RKO (cell line): ENCODE measurements around the gene KCNIP3.
A peak's percentile ranks its signal among the peaks of the same experiment; 100 is the strongest.

ENCODE experiments used
- DNase-seq: peaks from one replicate; pipeline ENCODE4 v3.0.0-alpha.2; 2016; ENCODE audit warnings: low spot score

The KCNIP3 gene

GRCh38 chr2:95314964-95315611, 17.9 kb downstream of the KCNIP3 start:
- peak; percentile 50 for DNase-seq

- no peak for DNase-seq
These were observed 18.8 kb downstream of the KCNIP3 start for GRCh38 chr2:95315801-95316411.

- DNase-seq = no peak
These were observed 19.4 kb downstream of the KCNIP3 start for GRCh38 chr2:95316466-95317122.

GRCh38 chr2:95317123-95317500, 20.0 kb downstream of the KCNIP3 start:
- DNase-seq = no peak

- DNase-seq = no peak
These were observed 20.7 kb downstream of the KCNIP3 start for GRCh38 chr2:95317665-95318425.

GRCh38 chr2:95318431-95319220, 21.5 kb downstream of the KCNIP3 start:
- no peak for DNase-seq

- DNase-seq = no peak
These were observed 22.6 kb downstream of the KCNIP3 start for GRCh38 chr2:95319481-95320343.

- no peak for DNase-seq
These were observed 23.2 kb downstream of the KCNIP3 start for GRCh38 chr2:95320344-95320712.

GRCh38 chr2:95320986-95321767, 24.0 kb downstream of the KCNIP3 start:
- no peak for DNase-seq

- DNase-seq = no peak
These were observed 26.4 kb downstream of the KCNIP3 start for GRCh38 chr2:95323347-95324155.

- DNase-seq = no peak
These were observed 27.9 kb downstream of the KCNIP3 start for GRCh38 chr2:95325026-95325425.

- no peak for DNase-seq
These were observed 28.7 kb downstream of the KCNIP3 start for GRCh38 chr2:95325590-95326432.

- DNase-seq = no peak
These were observed 29.4 kb downstream of the KCNIP3 start for GRCh38 chr2:95326433-95327140.

- no peak for DNase-seq
These were observed 30.7 kb downstream of the KCNIP3 start for GRCh38 chr2:95327861-95328260.

- DNase-seq = no peak
These were observed 31.4 kb downstream of the KCNIP3 start for GRCh38 chr2:95328358-95329125.

- DNase-seq = no peak
These were observed 32.3 kb downstream of the KCNIP3 start for GRCh38 chr2:95329401-95329800.
